Motor neuron (in vitro differentiated cells): ENCODE results near the gene SELENOS. TPM values are rescaled to one million over a fixed set of nuclear protein-coding genes. Genes with fewer than 3 reads are reported as not detected.

Source experiments
- ATAC-seq, 8 experiments: fragments of 200-7000 bp; cut with Tn5 transposase; replicated peaks in 6 of 8; 2 replicates each; pipeline ENCODE4 v1.8.0; 2021; ENCODE audit warnings: mild to moderate bottlenecking in 8 of 8, moderate library complexity in 8 of 8
- H3K27ac ChIP-seq, 2 donors: fragments of 250-450 bp; sonication (Bioruptor Pico); 2 replicates each; pipeline ENCODE4 v1.9.0; 2021; ENCODE audit warnings: antibody characterized with exemption in 2 of 2, mild to moderate bottlenecking in 2 of 2, moderate library complexity in 1 of 2
- H3K4me1 ChIP-seq, 2 donors: fragments of 250-450 bp; sonication (Bioruptor Pico); replicated peaks in 1 of 2; 2 replicates each; pipeline ENCODE4 v1.6.1; 2021; ENCODE audit warnings: antibody characterized with exemption in 2 of 2, mild to moderate bottlenecking in 2 of 2, moderate library complexity in 1 of 2
- H3K4me3 ChIP-seq, 5 donors: fragments of 250-450 bp; sonication (Bioruptor Pico); 2 replicates each; pipeline ENCODE4 v1.9.0; 2021; ENCODE audit warnings: antibody characterized with exemption in 5 of 5, mild to moderate bottlenecking in 5 of 5, moderate library complexity in 4 of 5
- WGBS, 10 experiments: fragments of 450-650 bp; shearing (Covaris generic); methylation state at CpG; one replicate each; pipeline ENCODE4 v1.0.0; 2022; 5-methylcytosine and 5-hydroxymethylcytosine counted together
- in situ Hi-C, 9 experiments: fragments of 400-800 bp; cut with MboI; loops; one replicate each; pipeline ENCODE4 v1.15.0; 2021; ENCODE audit warnings: low sequenced_read_pairs in 9 of 9, low pct_unique_long_range_greater_than_20kb in 2 of 9; ENCODE audit not compliant: unreplicated experiment in 9 of 9
- total RNA-seq, 8 experiments: library from RNA; unstranded; fragments of 300-600 nt; gene quantifications; 2 replicates each; pipeline versions ENCODE4 v1.2.3 to v1.2.4, GENCODE V29; 2022

Gene SELENOS, protein sequence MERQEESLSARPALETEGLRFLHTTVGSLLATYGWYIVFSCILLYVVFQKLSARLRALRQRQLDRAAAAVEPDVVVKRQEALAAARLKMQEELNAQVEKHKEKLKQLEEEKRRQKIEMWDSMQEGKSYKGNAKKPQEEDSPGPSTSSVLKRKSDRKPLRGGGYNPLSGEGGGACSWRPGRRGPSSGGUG
- total RNA-seq, result 100 to 1,000 TPM in 1 of 8 experiments, 10 to 100 TPM in 7; 35.6 to 101 (median 60.3) TPM

DNA sequence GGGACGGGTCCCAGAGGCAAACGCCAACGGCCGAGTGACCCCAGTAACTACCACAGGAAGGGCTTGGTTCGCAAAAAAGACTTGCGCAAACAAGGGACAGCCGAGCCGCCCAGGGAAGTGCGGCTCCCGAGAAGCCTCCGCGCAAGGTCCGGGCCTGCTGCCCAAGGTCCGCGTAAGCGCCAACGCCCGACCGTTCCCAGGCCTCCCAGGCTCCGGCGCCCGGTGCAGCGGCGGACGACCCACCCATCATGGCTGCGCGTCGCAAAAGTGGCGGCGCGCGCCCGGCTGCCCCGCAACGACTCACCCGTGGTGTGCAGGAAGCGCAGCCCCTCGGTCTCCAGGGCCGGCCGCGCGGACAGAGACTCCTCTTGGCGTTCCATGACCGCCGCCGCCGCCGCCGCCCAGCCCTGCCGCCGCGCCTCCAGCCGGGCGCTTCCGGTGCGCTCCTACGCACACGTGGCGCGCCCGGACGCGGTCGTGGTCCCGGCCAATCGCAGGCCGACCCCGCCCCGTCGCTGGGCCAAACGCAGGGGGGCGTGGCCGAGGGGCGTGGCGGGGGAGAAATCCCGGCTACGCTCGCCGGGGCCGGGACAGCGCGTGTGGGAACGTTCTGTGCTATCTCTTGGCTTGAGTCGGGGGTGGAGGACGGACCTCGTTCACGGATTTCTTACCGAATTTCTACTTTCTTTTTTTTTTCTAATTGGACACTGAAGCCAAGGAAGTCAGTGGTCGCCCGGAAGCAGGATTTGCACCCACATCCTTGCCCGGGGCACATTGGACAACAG, at the start of gene SELENOS:
Gene SELENOS (minus strand): TSS at position 448 of the 785 bp plus-strand sequence. CDS start 68 bp downstream, at position 380.
- WGBS, 10 experiments, result 0 to 2% (median 0%) methylated on average over 1 to 26 of the region's 91 CpGs; no CpG with 5 or more reads in 5 of the 10 experiments
- H3K4me3 ChIP-seq, result peak within 1 kb of the TSS; percentile 52 to 93 (median 77)
- H3K27ac ChIP-seq, result peak within 1 kb of the TSS; percentile 61 to 94
- in situ Hi-C loops, result no loop called here
- peaks cover 8 to 11% of the 10 kb centered on the region in 2 donors for H3K4me1 ChIP-seq
- ATAC-seq, result peak; percentile 80 to 97 (median 96)

DNA sequence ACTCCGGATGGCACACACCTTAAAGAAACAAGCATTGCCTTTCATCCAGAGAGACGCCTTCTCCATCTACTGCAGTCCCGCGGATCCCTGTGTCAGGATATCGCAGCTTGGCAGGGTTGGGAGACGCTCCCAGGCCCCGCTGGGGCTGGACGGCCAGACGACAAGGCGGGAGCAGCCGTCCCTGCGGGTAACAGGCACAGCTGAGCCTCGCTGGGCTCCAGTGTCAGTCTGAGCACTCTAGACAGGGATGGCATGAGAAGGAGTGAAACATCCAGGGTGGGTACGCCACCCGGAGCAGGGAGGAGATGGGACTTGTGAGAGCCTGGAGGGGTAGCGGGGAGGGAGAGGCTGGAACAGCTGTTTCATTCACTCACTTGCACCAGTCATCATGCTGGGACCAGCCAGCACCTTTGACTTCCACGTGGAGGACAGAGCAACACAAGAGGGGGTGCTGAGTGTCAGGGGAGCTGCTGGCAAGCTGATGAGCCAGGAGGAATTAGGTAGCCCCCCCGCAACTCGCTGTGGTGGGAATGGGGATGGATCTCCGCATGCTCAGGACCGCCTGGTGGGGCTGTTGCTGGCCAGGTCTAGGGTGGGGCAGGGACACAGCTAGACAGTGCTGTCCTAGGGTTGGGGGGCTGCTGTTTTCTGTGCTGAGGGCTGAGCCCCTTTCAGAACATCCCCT, 49.3 kb upstream of the SELENOS start:
- ATAC-seq, result no peak
- no peak overlapping the region for H3K4me3 ChIP-seq
- in situ Hi-C loops, result no loop called here
- H3K27ac ChIP-seq, result no peak overlapping the region
- H3K4me1 ChIP-seq, result no peaks in the 10 kb centered on the region
- 61 to 86% (median 80%) methylated on average over 2 to 7 of the region's 21 CpGs; no CpG with 5 or more reads in 5 of the 10 experiments for WGBS, 10 experiments

DNA sequence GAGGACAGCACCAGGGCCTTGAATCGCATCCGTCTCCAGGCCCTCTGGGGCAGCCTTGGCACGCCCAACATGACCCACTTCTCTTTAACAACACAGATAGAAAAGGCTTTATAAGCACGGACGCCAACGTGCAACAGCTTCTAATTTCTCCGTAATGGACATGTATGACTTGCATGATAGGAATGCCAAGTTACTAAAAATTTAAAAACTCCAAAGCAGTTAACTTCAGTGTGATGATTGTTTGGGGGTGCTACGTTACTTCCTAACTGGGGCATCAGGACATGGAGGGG, 48.7 kb upstream of the SELENOS start:
- no peak overlapping the region for H3K4me3 ChIP-seq
- no peak for ATAC-seq
- WGBS, 10 experiments, result 46 to 96% (median 70%) methylated on average over 2 to 7 of the region's 8 CpGs; no CpG with 5 or more reads in 7 of the 10 experiments
- no peak overlapping the region for H3K27ac ChIP-seq
- in situ Hi-C loops, result no loop called here
- H3K4me1 ChIP-seq, result no peaks in the 10 kb centered on the region

DNA sequence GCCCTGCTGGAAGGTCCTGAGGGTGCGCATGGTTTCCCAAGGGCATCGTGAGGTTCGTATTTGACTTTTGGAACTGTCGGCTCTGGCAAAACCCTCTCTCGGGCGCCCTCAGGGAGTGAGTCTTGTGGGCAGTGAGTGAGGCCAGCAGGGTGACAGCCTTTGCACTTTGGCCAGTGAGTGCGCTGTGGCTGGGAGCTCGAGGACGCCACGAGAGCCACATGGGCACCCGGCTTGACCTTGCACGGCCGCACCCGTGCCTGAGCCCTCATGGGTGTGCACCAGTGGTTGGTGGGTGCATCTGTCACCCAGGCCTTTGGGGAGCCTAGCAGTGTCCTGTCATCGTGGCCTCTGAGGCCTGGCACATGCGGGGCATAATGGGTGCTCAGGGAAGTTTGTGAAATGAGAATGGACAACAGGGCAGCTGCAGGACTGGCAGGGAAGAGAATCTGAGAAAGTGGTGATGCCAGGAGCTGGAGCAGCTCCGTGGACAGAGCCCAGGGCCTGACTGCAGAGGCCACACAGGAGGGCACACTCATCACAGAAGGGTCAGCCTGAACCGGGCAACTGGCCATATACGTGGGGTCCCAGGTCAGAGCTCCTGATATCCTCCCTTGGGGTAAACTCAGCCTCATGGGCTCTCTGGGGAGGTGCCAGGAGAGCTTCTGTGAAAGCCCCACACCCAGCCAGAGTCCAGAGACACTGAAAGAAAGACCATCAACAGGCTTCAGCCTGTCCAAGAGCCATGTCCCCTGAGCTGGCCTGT, 48.2 kb upstream of the SELENOS start:
- no peaks in the 10 kb centered on the region for H3K4me1 ChIP-seq
- ATAC-seq, result no peak
- WGBS, 10 experiments, result 56 to 92% (median 90%) methylated on average over 4 to 9 of the region's 19 CpGs; no CpG with 5 or more reads in 5 of the 10 experiments
- in situ Hi-C loops, result no loop called here
- H3K27ac ChIP-seq, result no peak overlapping the region
- H3K4me3 ChIP-seq, result no peak overlapping the region

DNA sequence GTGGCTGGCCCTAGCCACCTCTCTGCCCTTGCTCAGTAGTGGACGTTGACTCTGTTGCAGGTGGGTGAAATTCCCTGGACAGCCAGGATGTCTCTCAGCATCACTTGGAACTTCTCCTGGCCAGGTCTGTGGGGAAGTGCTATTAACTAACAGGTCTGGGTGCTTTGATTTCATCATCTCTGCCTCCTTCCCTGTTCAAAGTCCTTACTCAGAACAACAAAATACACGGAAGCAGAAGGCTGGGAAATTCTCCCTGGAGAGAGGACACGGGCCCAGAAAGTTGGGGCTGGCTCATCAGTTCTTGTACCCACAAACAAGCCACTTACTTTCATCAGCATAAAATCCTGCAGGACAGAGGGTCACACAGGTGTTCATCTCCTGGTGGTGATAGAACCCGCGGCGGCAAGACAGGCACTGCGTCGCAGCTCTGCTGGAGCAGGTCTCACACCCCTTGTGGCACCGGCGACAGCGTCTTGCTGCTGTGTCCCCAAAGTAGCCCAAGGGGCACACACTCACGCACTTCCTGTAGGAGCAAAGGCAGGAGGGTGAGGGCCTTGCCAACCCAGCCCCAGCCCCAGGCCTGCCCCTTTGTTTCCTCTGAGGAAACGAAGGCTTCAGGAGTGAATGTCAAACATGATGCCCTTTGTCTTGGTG, 47.4 kb upstream of the SELENOS start:
- WGBS, 10 experiments, result 57 to 93% (median 80%) methylated on average over 1 to 9 of the region's 13 CpGs; no CpG with 5 or more reads in 5 of the 10 experiments
- ATAC-seq, result no peak
- no peak overlapping the region for H3K4me3 ChIP-seq
- H3K4me1 ChIP-seq, result no peaks in the 10 kb centered on the region
- in situ Hi-C loops, result loop anchor here in 1 of 9 experiments (25.0 kb wide), 1 partner anchor 163 kb away; the partner anchor contains the start of gene PCSK6
- no peak overlapping the region for H3K27ac ChIP-seq

DNA sequence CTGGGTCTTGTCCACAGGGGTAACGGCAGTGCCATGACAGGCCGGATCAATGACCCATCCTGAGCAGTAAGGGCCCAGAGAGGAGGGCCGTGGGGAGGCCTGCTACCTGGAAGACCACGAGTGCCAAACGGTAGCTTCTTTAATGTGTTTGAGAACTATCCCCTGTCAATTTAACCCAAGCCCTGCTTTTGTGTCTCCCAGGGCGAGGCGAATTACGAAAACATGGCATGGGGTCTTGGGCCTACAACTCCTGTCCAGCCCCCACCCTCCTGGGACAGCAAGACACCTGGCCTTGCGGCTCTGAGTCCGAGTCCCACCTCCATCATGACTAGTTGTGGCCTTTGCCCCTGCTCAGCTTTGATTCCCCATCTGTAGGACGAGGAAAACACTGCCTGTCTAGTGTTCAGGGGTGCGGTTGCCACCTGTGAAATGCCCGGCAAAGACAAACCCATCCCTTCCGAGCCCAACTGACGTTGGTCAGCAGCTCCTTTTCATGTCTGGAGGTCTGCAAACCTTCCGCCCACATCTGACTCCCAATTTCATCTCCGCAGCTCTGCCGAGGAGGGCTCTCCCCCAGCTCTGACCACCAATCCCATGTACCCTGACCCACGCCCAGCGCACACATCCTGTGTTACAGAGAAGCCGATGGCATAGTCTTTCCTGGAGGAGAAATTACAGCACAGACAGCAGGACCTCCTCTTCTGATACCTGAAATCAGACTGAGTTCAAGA, 46.7 kb upstream of the SELENOS start:
- 27 to 100% (median 86%) methylated on average over 1 to 8 of the region's 21 CpGs; no CpG with 5 or more reads in 2 of the 10 experiments for WGBS, 10 experiments
- peaks cover 0 to 6% of the 10 kb centered on the region in 2 donors for H3K4me1 ChIP-seq
- no peak overlapping the region for H3K27ac ChIP-seq
- no peak for ATAC-seq
- no peak overlapping the region for H3K4me3 ChIP-seq
- in situ Hi-C loops, result loop anchor here in 1 of 9 experiments (25.0 kb wide), 1 partner anchor 163 kb away; the partner anchor contains the start of gene PCSK6

DNA sequence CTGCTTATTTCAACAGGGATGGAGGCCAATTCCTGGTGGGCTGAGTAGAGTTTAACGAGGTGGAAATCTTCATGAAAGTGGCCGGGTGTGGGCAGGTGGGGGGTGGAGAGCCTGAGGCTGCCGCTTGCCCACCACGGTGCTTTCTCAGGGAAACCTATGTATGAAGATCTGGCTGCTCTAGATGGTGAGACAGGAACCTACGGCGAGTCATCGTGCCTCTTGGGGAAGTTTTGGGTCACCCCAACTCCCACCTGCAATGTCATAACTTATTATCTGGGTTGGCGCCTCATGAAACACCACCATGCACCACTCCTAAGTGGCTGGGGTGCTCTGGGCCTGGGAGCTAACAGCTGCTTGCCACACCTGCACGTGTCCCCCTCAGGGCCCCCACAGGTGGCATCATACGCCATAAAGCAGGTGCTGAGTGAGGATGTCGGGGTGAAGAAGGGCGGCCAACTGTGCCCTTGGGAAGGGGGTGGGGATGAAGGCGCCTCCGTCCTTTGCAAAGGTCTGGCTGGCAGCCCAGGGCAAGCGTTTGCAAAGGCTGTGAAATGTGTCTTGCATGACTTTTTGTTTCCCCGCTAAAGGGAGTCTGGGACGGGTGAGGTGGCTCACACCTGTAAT, 45.7 kb upstream of the SELENOS start:
- WGBS, 10 experiments, result 60 to 100% (median 93%) methylated on average over 1 to 7 of the region's 17 CpGs; no CpG with 5 or more reads in 4 of the 10 experiments
- in situ Hi-C loops, result loop anchor here in 1 of 9 experiments (25.0 kb wide), 1 partner anchor 164 kb away; the partner anchor contains the start of gene PCSK6
- H3K4me3 ChIP-seq, result no peak overlapping the region
- H3K4me1 ChIP-seq, result peaks cover 0 to 10% of the 10 kb centered on the region in 2 donors
- ATAC-seq, result no peak
- H3K27ac ChIP-seq, result no peak overlapping the region

DNA sequence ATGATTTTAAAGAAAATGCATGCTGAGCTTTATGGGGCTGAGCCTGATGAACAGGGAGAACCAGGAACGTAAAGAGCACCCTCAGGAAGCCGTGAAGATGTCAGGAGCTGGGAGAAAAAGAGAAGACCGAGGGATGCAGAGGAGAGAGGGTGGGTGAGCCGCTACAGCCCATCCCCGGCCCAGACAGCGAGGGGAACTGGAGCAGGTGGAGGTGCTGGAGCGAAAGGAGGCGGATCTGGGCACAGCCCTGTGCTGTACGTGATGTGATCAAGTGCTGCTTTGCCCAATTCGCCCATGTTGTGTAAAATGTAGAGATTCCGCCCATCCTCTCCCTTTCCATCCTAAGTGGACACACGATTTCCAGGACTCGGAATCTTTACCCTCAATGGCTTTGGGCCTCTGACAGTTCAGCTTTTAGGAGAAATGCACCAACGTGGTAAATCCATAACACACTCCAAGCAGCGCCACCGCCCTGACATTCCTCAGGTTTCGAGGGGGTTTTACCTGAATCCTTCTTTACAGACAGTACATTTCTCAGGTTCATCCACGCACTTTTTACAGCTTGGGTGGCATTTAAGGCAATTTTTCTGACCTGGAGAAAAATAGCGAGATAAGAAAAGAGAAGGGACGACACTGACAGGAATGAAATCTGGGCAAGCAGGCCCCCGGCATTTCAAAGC, 44.9 kb upstream of the SELENOS start:
- 50 to 95% (median 82%) methylated on average over 2 to 20 of the region's 21 CpGs for WGBS, 10 experiments
- in situ Hi-C loops, result loop anchor here in 1 of 9 experiments (25.0 kb wide), 1 partner anchor 165 kb away; the partner anchor contains the start of gene PCSK6
- Histone ChIP-seq H3K4me1 (peaks cover 0 to 10% of the 10 kb centered on the region in 2 donors), H3K27ac (no peak overlapping the region), H3K4me3 (no peak overlapping the region)
- no peak for ATAC-seq

DNA sequence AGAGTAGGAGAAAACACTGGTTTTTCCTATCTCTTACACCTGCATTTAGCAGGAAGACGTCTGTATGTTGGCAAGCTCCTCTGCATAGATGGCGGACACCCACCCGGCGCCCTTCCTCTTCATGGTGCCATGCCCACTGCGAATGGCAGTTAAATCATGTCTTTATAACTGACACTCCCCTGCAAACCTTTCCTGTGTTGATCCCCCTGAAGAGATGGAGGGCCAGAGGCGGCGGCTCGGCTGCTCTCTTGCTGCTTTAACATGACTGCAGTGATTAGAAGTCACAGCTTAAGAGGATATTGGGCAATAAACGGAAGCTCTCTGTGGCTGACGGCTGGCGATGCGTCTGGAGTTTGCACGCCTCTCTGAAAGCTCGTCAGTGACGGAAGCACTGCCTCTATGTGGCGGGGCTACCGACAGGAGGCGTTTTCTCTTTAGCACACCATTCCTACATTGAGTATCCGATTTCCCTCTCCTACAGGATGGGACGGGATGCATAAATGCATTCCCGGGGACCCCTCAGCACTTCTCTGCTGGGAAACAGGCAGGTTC, 43.3 kb upstream of the SELENOS start:
- 20 to 68% (median 50%) methylated on average over 2 to 14 of the region's 21 CpGs; no CpG with 5 or more reads in 4 of the 10 experiments for WGBS, 10 experiments
- Histone ChIP-seq H3K4me1 (peaks cover 0 to 10% of the 10 kb centered on the region in 2 donors), H3K27ac (no peak overlapping the region), H3K4me3 (no peak overlapping the region)
- in situ Hi-C loops, result loop anchor here in 1 of 9 experiments (25.0 kb wide), 1 partner anchor 167 kb away; the partner anchor contains the start of gene PCSK6
- ATAC-seq, result peak in 1 of 8 experiments; percentile 88

DNA sequence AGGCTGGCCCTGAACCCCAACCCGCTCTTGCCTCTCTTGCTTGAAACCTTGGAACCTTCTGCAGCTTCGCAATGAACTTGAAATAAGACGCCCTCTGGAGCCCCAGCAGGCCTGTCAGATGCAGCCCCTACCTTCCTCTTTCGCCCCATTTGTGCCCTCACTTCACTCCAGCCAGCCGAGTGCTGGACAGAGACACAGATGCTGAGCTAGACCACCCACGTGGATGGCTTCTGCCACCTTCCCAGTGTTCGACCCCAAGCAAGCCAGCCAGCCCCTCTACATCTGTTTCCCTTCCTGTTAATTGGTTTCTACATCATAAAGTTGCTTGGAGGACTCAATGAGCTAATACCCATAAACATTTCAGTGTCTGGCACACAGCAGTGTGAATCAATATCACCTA, 41.6 kb upstream of the SELENOS start:
- Histone ChIP-seq H3K27ac (no peak overlapping the region), H3K4me1 (peaks cover 0 to 10% of the 10 kb centered on the region in 2 donors), H3K4me3 (no peak overlapping the region)
- in situ Hi-C loops, result loop anchor here in 1 of 9 experiments (25.0 kb wide), 1 partner anchor 168 kb away; the partner anchor contains the start of gene PCSK6
- no peak for ATAC-seq
- 8 to 53% (median 42%) methylated on average over 2 to 7 of the region's 7 CpGs; no CpG with 5 or more reads in 6 of the 10 experiments for WGBS, 10 experiments
